Keratinocyte (primary cell): ENCODE measurements around the gene INHBE. TPM values are rescaled to one million over a fixed set of nuclear protein-coding genes. Genes with fewer than 3 reads are reported as not detected.

ENCODE experiments used
- DNase-seq: peaks from one replicate; pipeline ENCODE4 v3.0.0-alpha.2; 2011; ENCODE audit warnings: low read depth, missing footprints, low spot score
- FAIRE-seq: peaks from 2 replicates; lab custom pipeline; 2011; peaks lifted over from hg19 to GRCh38; lab: Jason Lieb, UNC
- H2AFZ ChIP-seq: 2 replicates; pipeline ENCODE4 v1.6.0; 2012; ENCODE audit warnings: low read length, control low read depth, inconsistent platforms; ENCODE audit not compliant: control insufficient read depth
- H3K27ac ChIP-seq: 2 replicates; pipeline ENCODE4 v1.5.1; 2011; ENCODE audit warnings: low read length; ENCODE audit not compliant: control insufficient read depth, insufficient read depth
- H3K27me3 ChIP-seq: 3 replicates; pipeline ENCODE4 v1.6.0; 2011; ENCODE audit warnings: low read length; ENCODE audit not compliant: control insufficient read depth, insufficient read depth; ENCODE audit errors: extremely low read depth
- H3K36me3 ChIP-seq, 2 experiments: 2 replicates in 1 of 2; 3 replicates in 1 of 2; pipeline ENCODE4 v1.5.1; 2011; ENCODE audit warnings: low read length in 2 of 2, mild to moderate bottlenecking in 1 of 2; ENCODE audit not compliant: control insufficient read depth in 2 of 2, insufficient read depth in 2 of 2; ENCODE audit errors: extremely low read depth in 1 of 2
- H3K4me1 ChIP-seq: 3 replicates; pipeline ENCODE4 v1.5.1; 2011; ENCODE audit warnings: low read length; ENCODE audit not compliant: control insufficient read depth, insufficient read depth; ENCODE audit errors: extremely low read depth
- H3K4me2 ChIP-seq: 3 replicates; pipeline ENCODE4 v1.6.0; 2011; ENCODE audit warnings: low read depth, low read length; ENCODE audit not compliant: control insufficient read depth, insufficient read depth; ENCODE audit errors: extremely low read depth
- H3K4me3 ChIP-seq, 3 experiments: fragments of 200-600 bp in 1 of 3; sonication (generic) in 1 of 3; 2 replicates in 2 of 3; 3 replicates in 1 of 3; pipeline ENCODE4 v1.5.1; 2011 to 2016; ENCODE audit warnings: low read length in 3 of 3, mild to moderate bottlenecking in 3 of 3, control low read depth in 2 of 3, inconsistent platforms in 1 of 3, low read depth in 1 of 3, mixed read lengths in 1 of 3, mixed run types in 1 of 3, moderate library complexity in 1 of 3; ENCODE audit not compliant: control insufficient read depth in 2 of 3, insufficient read depth in 2 of 3; ENCODE audit errors: extremely low read depth in 1 of 3
- H3K79me2 ChIP-seq: 2 replicates; pipeline ENCODE4 v1.6.0; 2012; ENCODE audit warnings: low read length; ENCODE audit not compliant: control insufficient read depth, insufficient read depth
- H3K9ac ChIP-seq: 3 replicates; pipeline ENCODE4 v1.6.0; 2011; ENCODE audit warnings: low read length; ENCODE audit not compliant: control insufficient read depth, insufficient read depth; ENCODE audit errors: extremely low read depth
- H3K9me1 ChIP-seq: 3 replicates; pipeline ENCODE4 v1.6.0; 2011; ENCODE audit warnings: low read length; ENCODE audit not compliant: control insufficient read depth, insufficient read depth; ENCODE audit errors: extremely low read depth
- H3K9me3 ChIP-seq: 2 replicates; pipeline ENCODE4 v1.5.1; 2012; ENCODE audit warnings: low read depth, low read length; ENCODE audit not compliant: control insufficient read depth
- H4K20me1 ChIP-seq: 3 replicates; pipeline ENCODE4 v1.6.0; 2011; ENCODE audit warnings: low read length; ENCODE audit not compliant: control insufficient read depth, insufficient read depth; ENCODE audit errors: extremely low read depth
- CTCF ChIP-seq, 3 experiments: IDR thresholded peaks in 1 of 3; conservative IDR thresholded peaks in 1 of 3; optimal IDR thresholded peaks in 1 of 3; 2 replicates in 2 of 3; 3 replicates in 1 of 3; pipeline versions ENCODE3 to v1.5.1; 2011; ENCODE audit warnings: low read length in 3 of 3, mild to moderate bottlenecking in 3 of 3, moderate library complexity in 2 of 3, control low read depth in 1 of 3, inconsistent platforms in 1 of 3; ENCODE audit not compliant: insufficient read depth in 2 of 3; ENCODE audit errors: extremely low read depth in 1 of 3
- EZH2 ChIP-seq: IDR thresholded peaks from one replicate; pipeline ENCODE4 v1.6.1; 2012; ENCODE audit warnings: inconsistent platforms, mild to moderate bottlenecking, low read length, moderate library complexity
- dilution Hi-C: fragments of 300-500 bp; cut with MboI; formaldehyde crosslinking; loops from one replicate; pipeline ENCODE4 v1.7.0; 2020; ENCODE audit warnings: low sequenced_read_pairs; ENCODE audit not compliant: extremely low pct_ligation_motif_present
- polyA plus RNA-seq, 5 experiments: library from polyadenylated mRNA; depleted of rRNA in 3 of 5; stranded (reverse) in 3 of 5; stranded (forward) in 1 of 5; unstranded in 1 of 5; fragments of >200 nt; gene quantifications; 1 replicate in 1 of 5; 2 replicates in 3 of 5; 3 replicates in 1 of 5; pipeline versions ENCODE4 v1.2.1 to v1.2.3, GENCODE V29; 2011 to 2012; ENCODE audit warnings: missing spikeins in 2 of 5, low read depth in 1 of 5, low replicate concordance in 1 of 5

The INHBE gene
- polyA plus RNA-seq, 1 donor (not counting 4 experiments of a cell fraction or from before 2014, with no cell fraction given): not detected

- peaks cover 3% of the 10 kb centered on the region for H3K4me1 ChIP-seq
- no peaks in the 10 kb centered on the region for H4K20me1 ChIP-seq
- no peak overlapping the region for H3K4me2 ChIP-seq
- H3K36me3 ChIP-seq: no peaks in the 10 kb centered on the region
- H3K27ac ChIP-seq: no peak overlapping the region
- dilution Hi-C loops: no loop called here
- H3K79me2 ChIP-seq: no peaks in the 10 kb centered on the region
- H3K9me1 ChIP-seq: no peaks in the 10 kb centered on the region
- no peak overlapping the region for H3K4me3 ChIP-seq
- FAIRE-seq (no peak), DNase-seq (no peak)
- TF ChIP-seq EZH2 (peak; percentile 18), CTCF (optimal IDR thresholded peaks at IDR 0.05 in 1 of 3, IDR thresholded peaks at IDR 0.05 in 1 of 3, conservative IDR thresholded peaks at IDR 0.05 in 1 of 3; ENCODE audit: extremely low read depth in 1 of 3, insufficient read depth in 2 of 3, low read length in 3 of 3) (no peak)
- no peak overlapping the region for H2AFZ ChIP-seq
- H3K9ac ChIP-seq: no peak overlapping the region
- peaks cover 67% of the 10 kb centered on the region for H3K27me3 ChIP-seq
- no peaks in the 10 kb centered on the region for H3K9me3 ChIP-seq
These were observed 22.9 kb downstream of the INHBE start for GRCh38 chr12:57477710-57478681.

- Histone ChIP-seq H3K4me1 (peaks cover 3% of the 10 kb centered on the region), H3K27ac (no peak overlapping the region), H3K27me3 (peaks cover 57% of the 10 kb centered on the region), H3K79me2 (no peaks in the 10 kb centered on the region), H3K4me3 (no peak overlapping the region), H3K36me3 (no peaks in the 10 kb centered on the region), H3K9me3 (no peaks in the 10 kb centered on the region), H3K9ac (no peak overlapping the region), H3K9me1 (no peaks in the 10 kb centered on the region), H2AFZ (no peak overlapping the region), H3K4me2 (no peak overlapping the region), H4K20me1 (no peaks in the 10 kb centered on the region)
- FAIRE-seq (no peak), DNase-seq (no peak)
- dilution Hi-C loops: no loop called here
- TF ChIP-seq EZH2: no peak
- no peak for TF ChIP-seq CTCF (optimal IDR thresholded peaks at IDR 0.05 in 1 of 3, IDR thresholded peaks at IDR 0.05 in 1 of 3, conservative IDR thresholded peaks at IDR 0.05 in 1 of 3; ENCODE audit: extremely low read depth in 1 of 3, insufficient read depth in 2 of 3, low read length in 3 of 3)
These were observed 23.9 kb downstream of the INHBE start for GRCh38 chr12:57479043-57479375.
